Epithelial cell of proximal tubule (primary cell): ENCODE data around the gene ZNF664. TPM values are rescaled to one million over a fixed set of nuclear protein-coding genes. Genes with fewer than 3 reads are reported as not detected.

Experiments
- DNase-seq: peaks from one replicate; pipeline ENCODE4 v3.0.0-alpha.2; 2011; ENCODE audit warnings: low read depth
- H3K4me3 ChIP-seq: 2 replicates; pipeline ENCODE4 v1.5.1; 2011; ENCODE audit warnings: low read depth, mild to moderate bottlenecking, low read length
- CTCF ChIP-seq: conservative IDR thresholded peaks from 2 replicates; pipeline ENCODE4 v1.5.1; 2012; ENCODE audit warnings: low read depth, mild to moderate bottlenecking, low read length
- total RNA-seq: library from RNA; depleted of rRNA; stranded (reverse); fragments of >200 nt; gene quantifications from 2 replicates; pipeline ENCODE4 v1.2.3, GENCODE V29; 2015

Gene ZNF664
- total RNA-seq, 1 donor from 2014 or later = 41.7 TPM

GRCh38 chr12:124046456-124046740, 73.4 kb downstream of the ZNF664 start:
- H3K4me3 ChIP-seq = no peak overlapping the region
- DNase-seq = no peak

GRCh38 chr12:124047045-124047566, 74.1 kb downstream of the ZNF664 start:
- DNase-seq = no peak
- no peak overlapping the region for H3K4me3 ChIP-seq
- no peak for TF ChIP-seq CTCF

More at GRCh38 chr12:124046456-124046740, 73.4 kb downstream of the ZNF664 start:
- TF ChIP-seq CTCF = no peak

- H3K4me3 ChIP-seq = no peak overlapping the region
- no peak for TF ChIP-seq CTCF
- DNase-seq = no peak
Measured at GRCh38 chr12:124049451-124050094, 76.6 kb downstream of the ZNF664 start.

- peak; percentile 63 for TF ChIP-seq CTCF
- no peak for DNase-seq
Measured at GRCh38 chr12:124053851-124054250, 80.8 kb downstream of the ZNF664 start.

GRCh38 chr12:124055066-124055465, 82.1 kb downstream of the ZNF664 start:
- no peak for DNase-seq
- no peak overlapping the region for H3K4me3 ChIP-seq
- TF ChIP-seq CTCF = no peak

More at GRCh38 chr12:124053851-124054250, 80.8 kb downstream of the ZNF664 start:
- peak overlapping the region; percentile 14 for H3K4me3 ChIP-seq

- no peak for TF ChIP-seq CTCF
- H3K4me3 ChIP-seq = no peak overlapping the region
- no peak for DNase-seq
Measured at GRCh38 chr12:124057691-124058090, 84.7 kb downstream of the ZNF664 start.

- DNase-seq = no peak
- no peak for TF ChIP-seq CTCF
Measured at GRCh38 chr12:124059752-124060151, 86.7 kb downstream of the ZNF664 start.

More at GRCh38 chr12:124059752-124060151, 86.7 kb downstream of the ZNF664 start:
- no peak overlapping the region for H3K4me3 ChIP-seq
